Vagina (tissue), 2 donors: ENCODE results near the gene STAT4.

ENCODE experiments used
- POLR2A ChIP-seq, 2 donors: fragments of 450-650 bp; IDR thresholded peaks; one replicate each; pipeline ENCODE4 v1.6.1; 2017; ENCODE audit warnings: antibody characterized with exemption in 2 of 2, mild to moderate bottlenecking in 2 of 2, moderate library complexity in 2 of 2
- POLR2AphosphoS5 ChIP-seq, 2 donors: sonication (generic); formaldehyde crosslinking; IDR thresholded peaks; one replicate each; pipeline ENCODE4 v1.9.0; 2017; ENCODE audit warnings: antibody characterized with exemption in 2 of 2, mild to moderate bottlenecking in 2 of 2, low read depth in 1 of 2; ENCODE audit not compliant: insufficient read depth in 1 of 2
- TF ChIP-seq, protein P1 (sequence below), 3 experiments: fragments of 450-650 bp in 2 of 3; fragments of 200-600 bp in 1 of 3; sonication (generic) in 1 of 3; IDR thresholded peaks; one replicate each; pipeline ENCODE4 v1.5.1; 2017 to 2019; ENCODE audit warnings: antibody characterized with exemption in 3 of 3, mild to moderate bottlenecking in 2 of 3, moderate library complexity in 2 of 3

DNA sequence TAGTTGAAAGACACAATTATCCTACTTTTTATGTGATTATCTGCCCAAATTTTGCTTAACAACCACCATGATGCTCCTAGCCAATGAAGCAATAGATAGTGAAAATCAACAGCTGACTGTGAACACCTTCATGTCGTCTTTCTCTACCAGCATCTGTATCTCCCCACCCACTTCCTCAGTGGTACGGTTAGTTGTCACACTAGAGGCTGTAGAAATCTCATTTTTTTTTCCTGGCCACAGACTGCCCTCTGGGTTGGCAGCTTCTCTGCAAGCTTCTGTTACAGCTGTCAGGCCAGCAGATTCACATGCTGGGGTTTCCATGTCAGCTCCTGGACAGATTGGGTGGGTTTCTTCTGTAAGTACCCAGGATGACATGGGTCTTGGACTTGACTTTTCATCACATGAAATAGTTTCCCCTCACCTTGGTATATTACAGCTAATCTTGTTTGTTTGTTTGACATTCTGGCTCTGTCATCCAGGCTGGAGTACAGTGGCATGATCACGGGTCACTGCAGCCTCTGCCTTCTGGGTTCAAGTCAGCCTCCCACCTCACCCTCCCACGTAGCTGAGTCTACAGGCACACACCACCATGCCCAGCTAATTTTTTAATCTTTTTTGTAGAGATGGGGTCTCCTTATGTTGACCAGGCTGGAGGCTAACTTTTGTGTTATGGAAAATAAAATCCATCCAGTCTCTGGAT, 24.3 kb downstream of the STAT4 start:
- TF ChIP-seq, protein P1, sequence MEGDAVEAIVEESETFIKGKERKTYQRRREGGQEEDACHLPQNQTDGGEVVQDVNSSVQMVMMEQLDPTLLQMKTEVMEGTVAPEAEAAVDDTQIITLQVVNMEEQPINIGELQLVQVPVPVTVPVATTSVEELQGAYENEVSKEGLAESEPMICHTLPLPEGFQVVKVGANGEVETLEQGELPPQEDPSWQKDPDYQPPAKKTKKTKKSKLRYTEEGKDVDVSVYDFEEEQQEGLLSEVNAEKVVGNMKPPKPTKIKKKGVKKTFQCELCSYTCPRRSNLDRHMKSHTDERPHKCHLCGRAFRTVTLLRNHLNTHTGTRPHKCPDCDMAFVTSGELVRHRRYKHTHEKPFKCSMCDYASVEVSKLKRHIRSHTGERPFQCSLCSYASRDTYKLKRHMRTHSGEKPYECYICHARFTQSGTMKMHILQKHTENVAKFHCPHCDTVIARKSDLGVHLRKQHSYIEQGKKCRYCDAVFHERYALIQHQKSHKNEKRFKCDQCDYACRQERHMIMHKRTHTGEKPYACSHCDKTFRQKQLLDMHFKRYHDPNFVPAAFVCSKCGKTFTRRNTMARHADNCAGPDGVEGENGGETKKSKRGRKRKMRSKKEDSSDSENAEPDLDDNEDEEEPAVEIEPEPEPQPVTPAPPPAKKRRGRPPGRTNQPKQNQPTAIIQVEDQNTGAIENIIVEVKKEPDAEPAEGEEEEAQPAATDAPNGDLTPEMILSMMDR (IDR thresholded peaks at IDR 0.05), result no peak
- TF ChIP-seq POLR2A (IDR thresholded peaks at IDR 0.05) (no peak), POLR2AphosphoS5 (IDR thresholded peaks at IDR 0.05; ENCODE audit: insufficient read depth in 1 of 2, low read depth in 1 of 2) (no peak)
